Esophagus muscularis mucosa (tissue), 4 donors: ENCODE data around the gene NHSL1. TPM values are rescaled to one million over a fixed set of nuclear protein-coding genes. Genes with fewer than 3 reads are reported as not detected.

Source experiments
- DNase-seq: peaks from one replicate; pipeline ENCODE4 v3.0.0-alpha.2; 2017; ENCODE audit errors: extremely low spot score
- H3K27ac ChIP-seq, 4 donors: fragments of 200-600 bp; sonication (generic); replicated peaks in 1 of 4; 1 replicate in 3 of 4; 2 replicates in 1 of 4; pipeline ENCODE4 v1.5.1; 2016 to 2019; ENCODE audit warnings: mild to moderate bottlenecking in 1 of 4
- H3K27me3 ChIP-seq, 4 donors: fragments of 200-600 bp; sonication (generic); one replicate each; pipeline versions ENCODE4 v1.5.1 to v1.6.0; 2016 to 2019
- H3K36me3 ChIP-seq, 4 donors: fragments of 200-600 bp; sonication (generic); one replicate each; pipeline ENCODE4 v1.5.1; 2016 to 2019
- H3K4me1 ChIP-seq, 4 donors: fragments of 200-600 bp; sonication (generic); one replicate each; pipeline ENCODE4 v1.5.1; 2016 to 2019
- H3K4me3 ChIP-seq, 4 donors: fragments of 200-600 bp; sonication (generic); 1 replicate in 2 of 4; 2 replicates in 2 of 4; pipeline ENCODE4 v1.5.1; 2016 to 2019; ENCODE audit warnings: mild to moderate bottlenecking in 4 of 4, moderate library complexity in 1 of 4
- H3K9me3 ChIP-seq, 4 donors: fragments of 200-600 bp; sonication (generic); 1 replicate in 3 of 4; 2 replicates in 1 of 4; pipeline ENCODE4 v1.5.1; 2016 to 2019
- EP300 ChIP-seq: sonication (generic); formaldehyde crosslinking; IDR thresholded peaks from one replicate; pipeline ENCODE4 v1.6.1; 2017; ENCODE audit warnings: antibody characterized with exemption
- POLR2A ChIP-seq: fragments of 450-650 bp; IDR thresholded peaks from one replicate; pipeline ENCODE4 v1.6.1; 2017; ENCODE audit warnings: antibody characterized with exemption, moderate library complexity, mild to moderate bottlenecking, low read depth
- POLR2AphosphoS5 ChIP-seq, 2 donors: sonication (generic); formaldehyde crosslinking; IDR thresholded peaks; one replicate each; pipeline ENCODE4 v1.6.1; 2017; ENCODE audit warnings: antibody characterized with exemption in 2 of 2
- WGBS: methylation state at CpG from one replicate; pipeline ENCODE4 v1.1.5; 2018; 5-methylcytosine and 5-hydroxymethylcytosine counted together
- intact Hi-C: fragments of 100-400 bp; cut with DNase I; formaldehyde crosslinking; loops from one replicate; pipeline ENCODE4 v1.15.1; 2023
- total RNA-seq, 4 donors: library from RNA; depleted of rRNA; stranded (reverse); fragments of >200 nt; gene quantifications; one replicate each; pipeline versions ENCODE4 v1.1.0 to v1.2.1, GENCODE V29; 2016
- TF ChIP-seq, protein P1 (sequence below), 3 experiments: fragments of 200-600 bp in 2 of 3; fragments of 450-650 bp in 1 of 3; sonication (generic) in 2 of 3; IDR thresholded peaks; one replicate each; pipeline ENCODE4 v1.5.1; 2017 to 2019; ENCODE audit warnings: antibody characterized with exemption in 3 of 3, mild to moderate bottlenecking in 2 of 3, moderate library complexity in 1 of 3

The NHSL1 gene
- total RNA-seq, 4 donors from 2014 or later = 8.6 to 15.6 (median 11.7) TPM

DNA sequence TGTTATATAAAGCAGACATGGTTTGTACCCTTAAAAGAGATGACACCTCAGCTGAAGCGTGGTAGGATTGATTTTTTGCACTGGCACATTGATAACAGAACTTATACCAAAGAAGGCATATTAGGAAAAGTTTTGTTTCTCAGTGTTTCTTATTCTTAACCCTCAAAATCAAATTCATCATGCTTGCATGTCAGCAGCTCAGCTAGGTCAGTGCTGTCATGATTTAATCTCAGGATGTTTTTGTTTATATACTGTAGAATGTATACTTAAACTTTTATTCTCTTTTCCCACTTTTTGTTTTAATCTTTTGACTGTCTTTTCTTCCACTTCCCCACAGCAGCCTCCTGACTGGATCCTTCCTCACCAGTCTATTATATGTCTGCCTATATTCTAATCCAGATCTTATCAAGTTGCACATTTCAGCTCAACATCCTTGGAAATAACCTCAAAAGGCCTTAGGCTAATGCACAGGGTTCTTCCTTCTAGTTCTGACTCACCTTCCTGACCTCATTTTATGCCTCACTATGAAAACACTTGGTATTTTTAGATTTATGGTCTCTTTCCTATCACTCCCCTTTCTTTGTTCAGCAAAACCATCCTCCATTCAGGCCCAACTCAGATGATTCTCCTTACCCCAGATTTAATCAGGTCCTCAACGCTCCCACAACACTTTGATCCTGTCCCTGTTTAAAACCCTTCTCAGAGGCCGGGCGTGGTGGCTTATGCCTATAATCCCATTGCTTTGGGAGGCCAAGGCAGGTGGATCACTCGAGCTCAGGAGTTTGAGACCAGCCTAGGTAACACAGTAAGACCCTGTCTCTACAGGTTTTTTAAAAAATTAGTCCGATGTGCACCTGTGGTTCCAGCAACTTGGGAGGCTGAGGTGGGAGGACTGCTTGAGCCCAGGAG lies 88.1 kb downstream of the NHSL1 start:
- DNase-seq = no peak
- WGBS = 87% methylated on average over 6 of the region's 6 CpGs
- no peaks in the 10 kb centered on the region for H3K9me3 ChIP-seq
- no peak overlapping the region for H3K4me3 ChIP-seq
- peaks cover 3 to 12% (median 10%) of the 10 kb centered on the region in 4 donors for H3K4me1 ChIP-seq
- intact Hi-C loops = no loop called here
- no peaks in the 10 kb centered on the region for H3K27me3 ChIP-seq
- no peak for TF ChIP-seq EP300
- TF ChIP-seq POLR2AphosphoS5 (IDR thresholded peaks at IDR 0.05) = no peak
- no peak for TF ChIP-seq POLR2A
- TF ChIP-seq, protein P1, sequence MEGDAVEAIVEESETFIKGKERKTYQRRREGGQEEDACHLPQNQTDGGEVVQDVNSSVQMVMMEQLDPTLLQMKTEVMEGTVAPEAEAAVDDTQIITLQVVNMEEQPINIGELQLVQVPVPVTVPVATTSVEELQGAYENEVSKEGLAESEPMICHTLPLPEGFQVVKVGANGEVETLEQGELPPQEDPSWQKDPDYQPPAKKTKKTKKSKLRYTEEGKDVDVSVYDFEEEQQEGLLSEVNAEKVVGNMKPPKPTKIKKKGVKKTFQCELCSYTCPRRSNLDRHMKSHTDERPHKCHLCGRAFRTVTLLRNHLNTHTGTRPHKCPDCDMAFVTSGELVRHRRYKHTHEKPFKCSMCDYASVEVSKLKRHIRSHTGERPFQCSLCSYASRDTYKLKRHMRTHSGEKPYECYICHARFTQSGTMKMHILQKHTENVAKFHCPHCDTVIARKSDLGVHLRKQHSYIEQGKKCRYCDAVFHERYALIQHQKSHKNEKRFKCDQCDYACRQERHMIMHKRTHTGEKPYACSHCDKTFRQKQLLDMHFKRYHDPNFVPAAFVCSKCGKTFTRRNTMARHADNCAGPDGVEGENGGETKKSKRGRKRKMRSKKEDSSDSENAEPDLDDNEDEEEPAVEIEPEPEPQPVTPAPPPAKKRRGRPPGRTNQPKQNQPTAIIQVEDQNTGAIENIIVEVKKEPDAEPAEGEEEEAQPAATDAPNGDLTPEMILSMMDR (IDR thresholded peaks at IDR 0.05) = no peak
- no peak overlapping the region for H3K27ac ChIP-seq
- peaks cover 46 to 100% (median 89%) of the 10 kb centered on the region in 4 donors for H3K36me3 ChIP-seq

DNA sequence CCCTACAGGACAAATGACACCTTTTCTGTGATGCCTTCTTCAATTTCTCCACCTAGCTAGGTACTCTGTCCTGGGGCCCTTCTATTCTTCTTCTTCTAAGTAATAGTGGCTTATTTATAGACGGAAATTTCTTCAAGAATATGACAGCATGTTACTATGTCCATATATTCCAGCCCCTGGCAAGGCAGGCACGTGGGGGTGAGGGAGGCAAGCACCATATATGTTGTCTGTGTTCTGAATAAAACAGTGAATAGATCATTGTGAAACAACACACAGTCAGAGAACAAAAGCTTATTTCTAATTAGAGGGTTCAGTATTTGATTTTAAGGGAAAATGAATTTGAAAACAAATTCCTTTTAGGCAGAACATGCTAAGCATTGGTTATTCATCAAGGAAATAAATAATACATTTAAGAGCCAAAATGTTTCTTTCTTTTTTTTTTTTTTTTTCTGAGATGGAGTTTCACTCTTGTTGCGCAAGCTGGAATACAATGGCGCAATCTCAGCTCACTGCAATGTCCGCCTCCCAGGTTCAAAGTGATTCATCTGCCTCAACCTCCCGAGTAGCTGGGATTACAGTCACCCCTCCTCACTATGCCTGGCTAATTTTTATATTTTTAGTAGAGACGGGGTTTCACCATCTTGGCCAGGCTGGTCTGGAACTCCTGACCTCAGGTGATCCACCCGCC lies 89.1 kb downstream of the NHSL1 start:
- H3K36me3 ChIP-seq = peaks cover 46 to 96% (median 86%) of the 10 kb centered on the region in 4 donors
- no peak overlapping the region for H3K4me3 ChIP-seq
- intact Hi-C loops = no loop called here
- H3K27ac ChIP-seq = peak overlapping the region in 1 of 4 donors; percentile 15
- DNase-seq = no peak
- TF ChIP-seq POLR2AphosphoS5 (IDR thresholded peaks at IDR 0.05) (no peak), EP300 (no peak), POLR2A (no peak)
- TF ChIP-seq, protein P1 (IDR thresholded peaks at IDR 0.05) = no peak
- H3K27me3 ChIP-seq = no peaks in the 10 kb centered on the region
- no peaks in the 10 kb centered on the region for H3K9me3 ChIP-seq
- peaks cover 8 to 23% (median 18%) of the 10 kb centered on the region in 4 donors for H3K4me1 ChIP-seq
- 86% methylated on average over 8 of the region's 8 CpGs for WGBS

DNA sequence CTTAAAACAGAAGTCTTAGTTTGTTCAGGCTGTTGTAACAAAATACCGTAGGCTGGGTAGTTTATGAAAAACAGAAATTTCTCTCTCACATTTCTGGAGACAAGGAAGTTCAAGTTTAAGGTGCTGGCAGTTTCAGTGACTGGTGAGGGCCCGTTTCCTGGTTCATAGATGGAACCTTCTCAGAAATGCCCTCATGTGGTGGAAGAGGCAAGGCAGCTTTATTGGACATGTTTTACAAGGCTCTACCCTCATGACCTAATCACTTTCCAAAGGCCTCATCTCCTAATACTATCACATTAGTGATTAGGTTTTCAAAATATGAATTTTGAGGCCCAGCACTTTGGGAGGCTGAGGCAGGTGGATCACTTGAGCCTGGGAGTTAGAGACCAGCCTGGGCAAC lies 92.9 kb downstream of the NHSL1 start:
- Histone ChIP-seq H3K4me1 (peaks cover 16 to 33% (median 30%) of the 10 kb centered on the region in 4 donors), H3K27ac (no peak overlapping the region), H3K9me3 (no peaks in the 10 kb centered on the region), H3K36me3 (peaks cover 25 to 58% (median 53%) of the 10 kb centered on the region in 4 donors), H3K27me3 (no peaks in the 10 kb centered on the region), H3K4me3 (no peak overlapping the region)
- intact Hi-C loops = loop anchor here (5.0 to 10.0 kb wide), 2 partner anchors 286 to 402 kb away; no protein-coding TSS in a partner anchor
- TF ChIP-seq POLR2A (no peak), POLR2AphosphoS5 (IDR thresholded peaks at IDR 0.05) (no peak), EP300 (no peak)
- TF ChIP-seq, protein P1 (IDR thresholded peaks at IDR 0.05) = no peak
- no peak for DNase-seq
- WGBS = 69% methylated on average over 2 of the region's 2 CpGs

DNA sequence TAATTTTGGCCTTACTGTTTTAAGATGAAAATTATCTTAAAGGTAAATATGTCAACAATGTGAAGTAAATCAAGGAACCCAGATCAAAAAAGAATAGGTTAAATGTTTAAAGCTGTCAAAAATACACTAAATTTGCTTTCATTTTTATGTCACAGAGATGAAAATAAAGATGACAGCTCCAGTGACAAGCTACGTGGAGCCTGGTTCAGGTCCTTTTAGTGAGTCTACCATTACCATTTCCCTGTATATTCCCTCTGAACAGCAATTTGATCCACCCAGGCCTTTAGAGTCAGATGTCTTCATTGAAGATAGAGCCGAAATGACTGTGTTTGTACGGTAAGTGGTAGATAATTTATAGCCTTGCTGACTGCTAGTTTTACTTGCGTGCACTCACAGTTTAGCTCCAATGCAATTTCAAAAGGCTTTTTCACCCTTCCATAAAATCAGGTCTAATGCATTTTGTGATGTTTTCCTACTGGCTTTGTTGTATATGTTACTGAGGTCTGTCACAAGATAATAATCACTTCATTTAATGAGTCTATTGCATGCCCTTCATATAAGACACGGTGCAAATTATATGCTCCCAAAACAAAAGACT lies 93.4 kb downstream of the NHSL1 start:
- intact Hi-C loops = loop anchor here (5.0 to 10.0 kb wide), 2 partner anchors 286 to 401 kb away; no protein-coding TSS in a partner anchor
- Histone ChIP-seq H3K4me3 (peak overlapping the region in 1 of 4 donors; percentile 91), H3K27ac (peak overlapping the region in 3 of 4 donors; percentile 95 to 98 (median 96))

More for the DNA sequence above, 93.4 kb downstream of the NHSL1 start:
- H3K4me1 ChIP-seq = peaks cover 12 to 33% (median 29%) of the 10 kb centered on the region in 4 donors
- H3K36me3 ChIP-seq = peaks cover 22 to 53% (median 48%) of the 10 kb centered on the region in 4 donors
- no peak for DNase-seq
- no peaks in the 10 kb centered on the region for H3K9me3 ChIP-seq
- no peaks in the 10 kb centered on the region for H3K27me3 ChIP-seq
- WGBS = 80% methylated on average over 5 of the region's 5 CpGs
- TF ChIP-seq, protein P1 (IDR thresholded peaks at IDR 0.05) = no peak
- TF ChIP-seq EP300 (no peak), POLR2A (no peak), POLR2AphosphoS5 (IDR thresholded peaks at IDR 0.05) (no peak)
